MCF 10A (cell line): ENCODE measurements around the gene CAMTA1. TPM values are rescaled to one million over a fixed set of nuclear protein-coding genes. Genes with fewer than 3 reads are reported as not detected.

ENCODE experiments used
- BruUV-seq: library from RNA; stranded (reverse); fragments of 400-500 nt; replicated peaks from 2 replicates; lab custom pipeline; 2021; lab: Mats Ljungman, UMichigan
- CTCF ChIA-PET: fragments of 300-600 bp; sonication (Branson Sonifier 250); formaldehyde crosslinking; extraction: SDS; loops from one replicate; lab custom pipeline; 2021; ENCODE audit warnings: antibody characterized with exemption, inconsistent platforms; lab: Yijun Ruan, JAX
- POLR2A ChIA-PET: fragments of 300-600, 350-650 bp; sonication (Branson Sonifier 250); formaldehyde crosslinking; extraction: SDS; loops from one replicate; lab custom pipeline; 2020; ENCODE audit warnings: antibody characterized with exemption, inconsistent platforms; lab: Yijun Ruan, JAX
- DNase-seq: peaks from one replicate; pipeline ENCODE4 v3.0.0-alpha.2; 2018; ENCODE audit not compliant: unreplicated experiment
- H3K27ac Mint-ChIP-seq: one replicate; pipeline ENCODE4 v1.8.0; 2022; ENCODE audit warnings: mild to moderate bottlenecking, low read depth, mixed read lengths; ENCODE audit not compliant: unreplicated experiment
- H3K27me3 Mint-ChIP-seq: one replicate; pipeline ENCODE4 v1.8.0; 2022; ENCODE audit warnings: mixed read lengths; ENCODE audit not compliant: insufficient read depth, unreplicated experiment
- H3K36me3 Mint-ChIP-seq: one replicate; pipeline ENCODE4 v1.8.0; 2022; ENCODE audit warnings: mild to moderate bottlenecking, moderate library complexity, mixed read lengths; ENCODE audit not compliant: insufficient read depth, unreplicated experiment
- H3K4me1 Mint-ChIP-seq: one replicate; pipeline ENCODE4 v1.8.0; 2022; ENCODE audit warnings: mixed read lengths; ENCODE audit not compliant: insufficient read depth, unreplicated experiment
- H3K4me3 Mint-ChIP-seq: one replicate; pipeline ENCODE4 v1.8.0; 2022; ENCODE audit warnings: mild to moderate bottlenecking, moderate library complexity, mixed read lengths; ENCODE audit not compliant: unreplicated experiment
- H3K9me3 Mint-ChIP-seq: one replicate; pipeline ENCODE4 v1.8.0; 2022; ENCODE audit warnings: mixed read lengths; ENCODE audit not compliant: unreplicated experiment
- intact Hi-C: fragments of 100-400 bp; cut with micrococcal nuclease; formaldehyde crosslinking; loops from 2 replicates; pipeline ENCODE4 v1.14.1; 2022
- total RNA-seq: library from RNA; stranded (reverse); gene quantifications from 2 replicates; pipeline ENCODE4 v1.2.3, GENCODE V29; 2022
- TF ChIP-seq, protein P1 (sequence below): fragments of 200-600 bp; IDR thresholded peaks from one replicate; pipeline ENCODE4 v1.8.0; 2022; ENCODE audit warnings: antibody characterized with exemption, mild to moderate bottlenecking; ENCODE audit not compliant: unreplicated experiment

The CAMTA1 gene
- total RNA-seq, 1 experiment from 2014 or later, result 74.1 TPM

DNA sequence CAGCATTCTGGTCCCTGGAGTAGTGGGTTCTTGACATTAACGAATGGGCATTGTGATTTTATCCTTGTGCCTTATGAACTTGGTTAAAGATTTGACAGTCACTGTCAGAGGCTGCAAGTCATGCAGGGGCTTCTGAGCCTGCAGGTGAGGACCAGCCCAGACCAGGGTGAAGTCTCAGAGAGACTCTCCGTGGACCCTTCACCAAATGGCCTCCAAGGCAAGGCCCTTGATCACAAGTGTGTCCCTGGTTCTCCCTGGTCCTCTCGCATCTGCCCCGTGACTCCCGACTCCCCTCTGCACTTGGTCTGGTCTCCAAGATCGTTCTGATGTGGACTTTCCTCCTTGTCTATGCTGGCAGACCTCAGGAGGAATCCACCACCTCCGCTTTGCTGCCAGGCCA lies 509.4 kb downstream of the CAMTA1 start:
- CTCF ChIA-PET, result no interaction called here
- no peak overlapping the region for H3K4me3 Mint-ChIP-seq
- TF ChIP-seq, protein P1, sequence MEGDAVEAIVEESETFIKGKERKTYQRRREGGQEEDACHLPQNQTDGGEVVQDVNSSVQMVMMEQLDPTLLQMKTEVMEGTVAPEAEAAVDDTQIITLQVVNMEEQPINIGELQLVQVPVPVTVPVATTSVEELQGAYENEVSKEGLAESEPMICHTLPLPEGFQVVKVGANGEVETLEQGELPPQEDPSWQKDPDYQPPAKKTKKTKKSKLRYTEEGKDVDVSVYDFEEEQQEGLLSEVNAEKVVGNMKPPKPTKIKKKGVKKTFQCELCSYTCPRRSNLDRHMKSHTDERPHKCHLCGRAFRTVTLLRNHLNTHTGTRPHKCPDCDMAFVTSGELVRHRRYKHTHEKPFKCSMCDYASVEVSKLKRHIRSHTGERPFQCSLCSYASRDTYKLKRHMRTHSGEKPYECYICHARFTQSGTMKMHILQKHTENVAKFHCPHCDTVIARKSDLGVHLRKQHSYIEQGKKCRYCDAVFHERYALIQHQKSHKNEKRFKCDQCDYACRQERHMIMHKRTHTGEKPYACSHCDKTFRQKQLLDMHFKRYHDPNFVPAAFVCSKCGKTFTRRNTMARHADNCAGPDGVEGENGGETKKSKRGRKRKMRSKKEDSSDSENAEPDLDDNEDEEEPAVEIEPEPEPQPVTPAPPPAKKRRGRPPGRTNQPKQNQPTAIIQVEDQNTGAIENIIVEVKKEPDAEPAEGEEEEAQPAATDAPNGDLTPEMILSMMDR, result no peak
- POLR2A ChIA-PET, result no interaction called here
- peaks cover 7% of the 10 kb centered on the region for H3K9me3 Mint-ChIP-seq
- no peak overlapping the region for H3K27ac Mint-ChIP-seq
- no peaks in the 10 kb centered on the region for H3K36me3 Mint-ChIP-seq
- peaks cover 11% of the 10 kb centered on the region for H3K4me1 Mint-ChIP-seq
- no TSS peak for BruUV-seq
- intact Hi-C loops, result no loop called here
- DNase-seq, result no peak
- no peaks in the 10 kb centered on the region for H3K27me3 Mint-ChIP-seq

DNA sequence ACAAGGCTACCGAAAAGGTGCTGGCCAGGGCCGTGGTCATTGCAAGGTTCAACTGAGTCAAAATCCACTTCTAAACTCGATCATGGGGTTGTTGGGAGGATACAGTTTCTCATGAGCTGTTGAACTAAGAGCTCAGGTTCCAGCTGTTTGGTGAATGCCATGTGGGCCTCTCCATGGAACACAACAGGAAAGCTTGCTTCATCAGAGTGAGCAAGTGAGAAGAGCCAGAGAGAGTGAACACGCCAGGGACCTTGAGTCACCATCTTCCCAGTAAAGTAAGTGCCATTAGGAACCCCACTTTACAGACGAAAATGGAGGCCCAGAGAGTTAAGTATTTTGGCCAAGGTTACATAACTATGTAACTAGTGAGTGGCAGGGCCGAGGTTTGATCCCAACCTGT lies 510.7 kb downstream of the CAMTA1 start:
- peaks cover 18% of the 10 kb centered on the region for H3K4me1 Mint-ChIP-seq
- H3K36me3 Mint-ChIP-seq, result no peaks in the 10 kb centered on the region
- BruUV-seq, result no TSS peak
- DNase-seq, result no peak
- ChIA-PET CTCF (no interaction called here), POLR2A (interaction anchor here (2.0 kb wide), 1 partner anchor 14 kb away, joined by 8 read pairs; no protein-coding TSS in a partner anchor)
- intact Hi-C loops, result no loop called here
- H3K27me3 Mint-ChIP-seq, result no peaks in the 10 kb centered on the region
- no peak overlapping the region for H3K27ac Mint-ChIP-seq
- TF ChIP-seq, protein P1, result no peak
- no peak overlapping the region for H3K4me3 Mint-ChIP-seq
- peaks cover 7% of the 10 kb centered on the region for H3K9me3 Mint-ChIP-seq

DNA sequence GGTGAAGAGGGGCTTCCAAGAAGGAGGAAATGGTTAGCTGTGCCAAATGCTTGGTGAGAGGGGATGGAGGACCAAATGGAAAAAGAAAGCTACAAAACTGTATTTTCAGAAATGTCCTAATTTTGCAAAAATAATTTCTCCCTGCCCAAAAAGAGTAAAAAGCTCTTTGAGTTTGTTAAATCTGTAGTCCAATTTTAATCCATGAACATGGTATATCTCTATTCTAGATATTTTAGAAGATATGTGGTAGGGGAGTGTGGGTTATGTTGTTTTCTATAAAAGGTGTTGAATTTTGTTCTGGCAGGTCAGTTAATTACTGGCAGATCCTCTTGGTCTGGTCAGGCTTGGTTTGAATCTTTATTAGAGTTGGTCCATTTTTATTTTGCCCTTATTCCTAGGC lies 511.7 kb downstream of the CAMTA1 start:
- TF ChIP-seq, protein P1, result no peak
- H3K9me3 Mint-ChIP-seq, result peaks cover 7% of the 10 kb centered on the region
- no peaks in the 10 kb centered on the region for H3K36me3 Mint-ChIP-seq
- no TSS peak for BruUV-seq
- no peak for DNase-seq
- no peak overlapping the region for H3K27ac Mint-ChIP-seq
- no peak overlapping the region for H3K4me3 Mint-ChIP-seq
- CTCF ChIA-PET, result interaction anchor here (0.7 to 0.9 kb wide), 3 partner anchors 11 to 243 kb away, joined by 3 to 4 read pairs (median 4); no protein-coding TSS in a partner anchor
- POLR2A ChIA-PET, result interaction anchor here (2.0 kb wide), 1 partner anchor 15 kb away, joined by 8 read pairs; no protein-coding TSS in a partner anchor
- peaks cover 24% of the 10 kb centered on the region for H3K4me1 Mint-ChIP-seq
- intact Hi-C loops, result no loop called here
- no peaks in the 10 kb centered on the region for H3K27me3 Mint-ChIP-seq

DNA sequence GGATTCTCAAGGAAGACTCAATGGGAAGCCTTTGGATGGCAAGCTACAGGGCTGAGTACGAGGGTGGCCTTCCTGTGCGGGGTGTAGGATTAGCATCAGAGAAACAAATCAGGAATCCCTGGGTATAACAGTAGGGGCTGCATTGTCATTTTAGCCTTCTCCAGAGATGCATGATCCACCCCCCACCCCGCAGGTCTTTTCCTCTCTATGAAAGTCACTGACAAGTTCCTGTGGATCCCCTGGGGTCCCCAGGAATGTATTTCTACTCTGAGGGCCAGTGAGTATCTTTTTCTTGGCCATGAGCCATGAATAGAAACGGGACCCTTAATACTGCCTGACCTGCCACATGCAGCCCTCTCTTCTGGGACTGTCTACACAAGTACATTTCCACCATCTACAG lies 512.9 kb downstream of the CAMTA1 start:
- Mint-ChIP-seq H3K36me3 (no peaks in the 10 kb centered on the region), H3K9me3 (peaks cover 7% of the 10 kb centered on the region), H3K27ac (no peak overlapping the region), H3K27me3 (no peaks in the 10 kb centered on the region), H3K4me1 (peaks cover 24% of the 10 kb centered on the region), H3K4me3 (no peak overlapping the region)
- intact Hi-C loops, result no loop called here
- ChIA-PET POLR2A (interaction anchor here (0.5 kb wide), 1 partner anchor 13 kb away, joined by 9 read pairs; no protein-coding TSS in a partner anchor), CTCF (interaction anchor here (0.7 kb wide), 1 partner anchor 1420 kb away, joined by 3 read pairs; no protein-coding TSS in a partner anchor)
- TF ChIP-seq, protein P1, result no peak
- no TSS peak for BruUV-seq
- DNase-seq, result no peak
